ENCODE results near the gene LRRC40. TPM values are rescaled to one million over a fixed set of nuclear protein-coding genes. Genes with fewer than 3 reads are reported as not detected.
"Not testable (repeated sequence)": the region's sequence is repeated elsewhere in the genome, so short reads cannot be mapped to it uniquely, and the experiment has no call there.

The LRRC40 gene
- total RNA-seq, 1 experiment from 2014 or later = 12.0 TPM

DNA sequence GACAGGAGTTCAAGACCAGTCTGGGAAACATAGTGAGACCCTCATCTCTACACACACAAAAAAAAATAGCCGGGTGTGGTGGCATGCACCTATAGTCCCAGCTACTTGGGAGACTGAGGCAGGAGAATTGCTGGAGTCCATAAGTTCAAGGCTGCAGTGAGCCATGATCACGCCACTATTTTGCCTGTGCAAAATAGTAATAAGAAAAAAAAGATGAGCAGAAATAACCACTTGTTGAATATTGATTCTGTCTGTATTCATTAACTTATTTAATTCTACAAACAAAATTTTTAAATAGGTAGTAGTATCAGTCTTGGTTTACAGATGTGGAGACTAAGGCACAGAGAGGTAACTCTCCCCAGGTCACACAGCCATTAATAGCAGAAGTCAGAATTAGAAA is 16.9 kb downstream of the LRRC40 start:
- no peak for DNase-seq
- peaks cover 17% of the 10 kb centered on the region for H3K79me2 ChIP-seq (ENCODE audit: low read depth)
- H3K9me3 ChIP-seq (ENCODE audit: insufficient read depth, low read depth) = no peaks in the 10 kb centered on the region
- H3K27me3 ChIP-seq (ENCODE audit: insufficient read depth, low read depth) = no peaks in the 10 kb centered on the region
- H3K4me3 ChIP-seq = no peak overlapping the region
- H4K20me1 ChIP-seq (ENCODE audit: insufficient read depth) = no peaks in the 10 kb centered on the region
- no peak overlapping the region for H3K4me2 ChIP-seq
- H3K36me3 ChIP-seq (ENCODE audit: low read depth) = no peaks in the 10 kb centered on the region
- H3K4me1 ChIP-seq (replicated peaks; ENCODE audit: insufficient read depth) = no peaks in the 10 kb centered on the region
- intact Hi-C loops (cut with micrococcal nuclease; ENCODE audit: unreplicated experiment) = no loop called here
- no peaks in the 10 kb centered on the region for H3F3A ChIP-seq (ENCODE audit: insufficient read depth, low read depth)
- ChIA-PET CTCF (no interaction called here), POLR2A (ENCODE audit: unreplicated experiment) (no interaction called here)
- H3K27ac ChIP-seq = no peak overlapping the region
- H2AFZ ChIP-seq = no peak overlapping the region
- no TSS peak for BruUV-seq (replicated peaks)
- H3K9me2 ChIP-seq (ENCODE audit: insufficient read depth) = no peaks in the 10 kb centered on the region
- TF ChIP-seq, protein P1, sequence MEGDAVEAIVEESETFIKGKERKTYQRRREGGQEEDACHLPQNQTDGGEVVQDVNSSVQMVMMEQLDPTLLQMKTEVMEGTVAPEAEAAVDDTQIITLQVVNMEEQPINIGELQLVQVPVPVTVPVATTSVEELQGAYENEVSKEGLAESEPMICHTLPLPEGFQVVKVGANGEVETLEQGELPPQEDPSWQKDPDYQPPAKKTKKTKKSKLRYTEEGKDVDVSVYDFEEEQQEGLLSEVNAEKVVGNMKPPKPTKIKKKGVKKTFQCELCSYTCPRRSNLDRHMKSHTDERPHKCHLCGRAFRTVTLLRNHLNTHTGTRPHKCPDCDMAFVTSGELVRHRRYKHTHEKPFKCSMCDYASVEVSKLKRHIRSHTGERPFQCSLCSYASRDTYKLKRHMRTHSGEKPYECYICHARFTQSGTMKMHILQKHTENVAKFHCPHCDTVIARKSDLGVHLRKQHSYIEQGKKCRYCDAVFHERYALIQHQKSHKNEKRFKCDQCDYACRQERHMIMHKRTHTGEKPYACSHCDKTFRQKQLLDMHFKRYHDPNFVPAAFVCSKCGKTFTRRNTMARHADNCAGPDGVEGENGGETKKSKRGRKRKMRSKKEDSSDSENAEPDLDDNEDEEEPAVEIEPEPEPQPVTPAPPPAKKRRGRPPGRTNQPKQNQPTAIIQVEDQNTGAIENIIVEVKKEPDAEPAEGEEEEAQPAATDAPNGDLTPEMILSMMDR (conservative IDR thresholded peaks at IDR 0.05) = no peak
- no peak for TF ChIP-seq EZH2 (IDR thresholded peaks at IDR 0.05; ENCODE audit: low read depth)

DNA sequence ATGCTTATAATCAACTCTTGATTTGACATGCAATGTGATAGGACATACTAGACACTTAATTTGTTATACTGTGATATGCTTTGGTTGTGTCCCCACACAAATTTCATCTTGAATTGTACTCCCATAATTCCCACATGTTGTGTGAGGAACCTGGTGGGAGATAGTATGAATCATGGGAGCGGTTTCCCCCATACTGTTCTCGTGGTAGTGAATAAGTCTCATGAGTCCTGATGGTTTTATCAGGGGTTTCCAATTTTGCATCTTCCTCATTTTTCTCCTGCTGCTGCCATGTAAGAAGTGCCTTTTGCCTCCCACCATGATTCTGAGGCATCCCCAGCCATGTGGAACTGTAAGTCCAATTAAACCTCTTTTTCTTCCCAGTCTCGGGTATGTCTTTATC is 20.2 kb downstream of the LRRC40 start:
- DNase-seq; H3K9me2 ChIP-seq (ENCODE audit: insufficient read depth); intact Hi-C loops (cut with micrococcal nuclease; ENCODE audit: unreplicated experiment); H3F3A ChIP-seq (ENCODE audit: insufficient read depth, low read depth); H3K4me3 ChIP-seq; H3K27ac ChIP-seq; H3K79me2 ChIP-seq (ENCODE audit: low read depth); H3K27me3 ChIP-seq (ENCODE audit: insufficient read depth, low read depth); H3K4me1 ChIP-seq (replicated peaks; ENCODE audit: insufficient read depth); H4K20me1 ChIP-seq (ENCODE audit: insufficient read depth); H3K4me2 ChIP-seq; H3K36me3 ChIP-seq (ENCODE audit: low read depth); BruUV-seq (replicated peaks); POLR2A ChIA-PET (ENCODE audit: unreplicated experiment); H2AFZ ChIP-seq; H3K9me3 ChIP-seq (ENCODE audit: insufficient read depth, low read depth): not testable (repeated sequence)
- CTCF ChIA-PET = interaction anchor here (0.5 kb wide), 1 partner anchor 18 kb away, joined by 3 read pairs; no protein-coding TSS in a partner anchor

DNA sequence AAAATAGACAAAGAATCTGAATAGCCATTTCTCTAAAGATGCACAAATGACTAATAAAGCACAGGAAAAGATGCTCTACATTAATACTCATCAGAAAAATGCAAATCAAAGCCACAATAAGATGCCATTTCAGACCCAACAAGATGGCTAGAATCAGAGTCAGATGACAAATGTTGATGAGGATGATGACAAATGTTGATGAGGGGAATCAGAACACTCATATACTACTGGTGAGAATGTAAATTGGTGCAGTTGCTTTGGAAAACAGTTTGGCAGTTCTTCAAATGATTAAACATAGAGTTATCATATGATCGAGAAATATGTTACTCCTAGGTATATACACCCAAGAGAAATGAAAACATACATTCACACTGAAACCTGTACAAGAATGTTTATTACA is 33.9 kb downstream of the LRRC40 start:
- H3F3A ChIP-seq (ENCODE audit: insufficient read depth, low read depth) = no peaks in the 10 kb centered on the region
- H3K79me2 ChIP-seq (ENCODE audit: low read depth) = no peaks in the 10 kb centered on the region
- H3K36me3 ChIP-seq (ENCODE audit: low read depth) = peaks cover 12% of the 10 kb centered on the region; the same call in 1 of the 2 replicates
- H2AFZ ChIP-seq = no peak overlapping the region
- H3K9me3 ChIP-seq (ENCODE audit: insufficient read depth, low read depth) = no peaks in the 10 kb centered on the region
- H4K20me1 ChIP-seq (ENCODE audit: insufficient read depth) = no peaks in the 10 kb centered on the region
- ChIA-PET CTCF (no interaction called here), POLR2A (ENCODE audit: unreplicated experiment) (no interaction called here)
- H3K4me3 ChIP-seq = no peak overlapping the region
- H3K9me2 ChIP-seq (ENCODE audit: insufficient read depth) = 0 out of 2 replicates have a peak, but pooled peaks cover 6% of the 10 kb centered on the region
- H3K27ac ChIP-seq = no peak overlapping the region
- DNase-seq = no peak
- H3K4me1 ChIP-seq (replicated peaks; ENCODE audit: insufficient read depth) = no peaks in the 10 kb centered on the region
- BruUV-seq (replicated peaks) = no TSS peak
- no peak overlapping the region for H3K4me2 ChIP-seq
- no peaks in the 10 kb centered on the region for H3K27me3 ChIP-seq (ENCODE audit: insufficient read depth, low read depth)
- no peak for TF ChIP-seq EZH2 (IDR thresholded peaks at IDR 0.05; ENCODE audit: low read depth)
- intact Hi-C loops (cut with micrococcal nuclease; ENCODE audit: unreplicated experiment) = no loop called here

DNA sequence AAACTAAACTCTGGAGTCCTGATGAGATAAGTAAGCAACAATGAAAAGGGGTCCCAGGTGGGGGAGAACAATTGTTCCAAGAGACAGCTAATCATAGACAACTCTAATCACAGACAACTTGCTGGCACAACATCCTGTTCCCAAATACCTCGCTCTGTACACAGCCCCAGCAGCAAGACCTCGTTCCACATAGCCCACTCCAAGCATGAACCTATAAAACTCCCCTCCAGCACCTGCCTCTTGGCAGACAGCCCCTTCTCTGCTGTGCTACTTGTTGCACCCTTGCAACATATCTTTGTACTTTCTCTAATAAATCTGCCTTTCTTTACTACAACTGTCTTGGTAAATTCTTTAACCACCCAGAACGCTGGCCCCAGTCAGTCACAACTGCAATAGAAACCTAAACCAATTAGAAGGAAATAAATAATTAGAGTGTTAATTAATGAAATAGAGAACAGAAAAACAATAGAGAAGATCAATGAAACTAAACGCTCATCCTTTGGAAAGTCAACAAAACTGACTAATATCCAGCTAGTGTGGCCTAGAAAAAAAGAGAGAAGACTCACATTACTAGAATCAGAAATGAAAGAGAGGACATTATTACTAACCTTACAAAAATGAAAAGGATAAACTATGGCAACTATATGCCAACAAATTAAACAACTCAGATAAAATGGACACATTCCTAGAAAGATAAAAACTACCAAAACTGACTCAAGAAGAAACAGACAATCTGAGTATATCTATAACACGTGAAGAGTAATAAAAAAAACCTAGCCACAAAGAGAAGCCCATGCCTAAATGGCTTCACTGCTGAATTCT is 36.1 kb downstream of the LRRC40 start:
- Histone ChIP-seq H3F3A (ENCODE audit: insufficient read depth, low read depth) (no peaks in the 10 kb centered on the region), H3K9me2 (ENCODE audit: insufficient read depth) (0 out of 2 replicates have a peak, but pooled peaks cover 6% of the 10 kb centered on the region), H3K27ac (no peak overlapping the region), H4K20me1 (ENCODE audit: insufficient read depth) (no peaks in the 10 kb centered on the region), H3K4me3 (no peak overlapping the region), H3K9me3 (ENCODE audit: insufficient read depth, low read depth) (no peaks in the 10 kb centered on the region), H3K36me3 (ENCODE audit: low read depth) (peaks cover 12% of the 10 kb centered on the region; the same call in 1 of the 2 replicates), H3K4me2 (no peak overlapping the region), H3K4me1 (replicated peaks; ENCODE audit: insufficient read depth) (no peaks in the 10 kb centered on the region), H3K27me3 (ENCODE audit: insufficient read depth, low read depth) (no peaks in the 10 kb centered on the region), H2AFZ (no peak overlapping the region), H3K79me2 (ENCODE audit: low read depth) (no peaks in the 10 kb centered on the region)
- TF ChIP-seq EZH2 (IDR thresholded peaks at IDR 0.05; ENCODE audit: low read depth) = no peak
- TF ChIP-seq, protein P1 (conservative IDR thresholded peaks at IDR 0.05) = no peak
- BruUV-seq (replicated peaks) = no TSS peak
- POLR2A ChIA-PET (ENCODE audit: unreplicated experiment) = no interaction called here
- CTCF ChIA-PET = no interaction called here
- DNase-seq = no peak
- intact Hi-C loops (cut with micrococcal nuclease; ENCODE audit: unreplicated experiment) = no loop called here

Data from PC-9 (cell line).